ENCODE results near the gene LANCL2.
"Not testable (repeated sequence)": the region's sequence is repeated elsewhere in the genome, so short reads cannot be mapped to it uniquely, and the experiment has no call there.

LANCL2 gene

GRCh38 chr7:55345292-55345691 is 19.8 kb upstream of the LANCL2 start:
- no peak overlapping the region for H3K27ac Mint-ChIP-seq
- no peaks in the 10 kb centered on the region for H3K36me3 Mint-ChIP-seq (ENCODE audit: low read depth)
- H3K27me3 Mint-ChIP-seq, result peaks cover 18% of the 10 kb centered on the region
- H3K4me3 Mint-ChIP-seq, result no peak overlapping the region
- H3K4me1 Mint-ChIP-seq (ENCODE audit: low read depth), result peaks cover 10% of the 10 kb centered on the region
- no peaks in the 10 kb centered on the region for H3K9me3 Mint-ChIP-seq

- Mint-ChIP-seq H3K27me3 (peaks cover 24% of the 10 kb centered on the region), H3K36me3 (ENCODE audit: low read depth) (no peaks in the 10 kb centered on the region), H3K4me3 (no peak overlapping the region), H3K4me1 (ENCODE audit: low read depth) (peaks cover 10% of the 10 kb centered on the region), H3K27ac (no peak overlapping the region), H3K9me3 (no peaks in the 10 kb centered on the region)
Observed at GRCh38 chr7:55348502-55348901, 16.6 kb upstream of the LANCL2 start.

GRCh38 chr7:55349121-55349520 is 16.0 kb upstream of the LANCL2 start:
- no peak overlapping the region for H3K4me3 Mint-ChIP-seq
- H3K36me3 Mint-ChIP-seq (ENCODE audit: low read depth), result no peaks in the 10 kb centered on the region

GRCh38 chr7:55350281-55350680 is 14.9 kb upstream of the LANCL2 start:
- no peak overlapping the region for H3K4me3 Mint-ChIP-seq
- peaks cover 10% of the 10 kb centered on the region for H3K4me1 Mint-ChIP-seq (ENCODE audit: low read depth)
- H3K9me3 Mint-ChIP-seq, result no peaks in the 10 kb centered on the region
- no peak overlapping the region for H3K27ac Mint-ChIP-seq
- H3K36me3 Mint-ChIP-seq (ENCODE audit: low read depth), result no peaks in the 10 kb centered on the region
- H3K27me3 Mint-ChIP-seq, result peaks cover 24% of the 10 kb centered on the region

More at GRCh38 chr7:55349121-55349520, 16.0 kb upstream of the LANCL2 start:
- H3K27me3 Mint-ChIP-seq, result peaks cover 24% of the 10 kb centered on the region
- no peak overlapping the region for H3K27ac Mint-ChIP-seq
- peaks cover 10% of the 10 kb centered on the region for H3K4me1 Mint-ChIP-seq (ENCODE audit: low read depth)
- no peaks in the 10 kb centered on the region for H3K9me3 Mint-ChIP-seq

- Mint-ChIP-seq H3K4me3 (no peak overlapping the region), H3K4me1 (ENCODE audit: low read depth) (peaks cover 10% of the 10 kb centered on the region), H3K27me3 (peaks cover 21% of the 10 kb centered on the region), H3K9me3 (no peaks in the 10 kb centered on the region), H3K27ac (no peak overlapping the region), H3K36me3 (ENCODE audit: low read depth) (no peaks in the 10 kb centered on the region)
Observed at GRCh38 chr7:55351263-55351662, 13.9 kb upstream of the LANCL2 start.

- peaks cover 21% of the 10 kb centered on the region for H3K27me3 Mint-ChIP-seq
- not testable (repeated sequence) for H3K27ac Mint-ChIP-seq; H3K4me1 Mint-ChIP-seq (ENCODE audit: low read depth); H3K4me3 Mint-ChIP-seq; H3K9me3 Mint-ChIP-seq; H3K36me3 Mint-ChIP-seq (ENCODE audit: low read depth)
Observed at GRCh38 chr7:55352947-55353273, 12.2 kb upstream of the LANCL2 start.

GRCh38 chr7:55360486-55360885 is 4.7 kb upstream of the LANCL2 start:
- Mint-ChIP-seq H3K27me3 (no peaks in the 10 kb centered on the region), H3K4me1 (ENCODE audit: low read depth) (peaks cover 8% of the 10 kb centered on the region), H3K4me3 (no peak overlapping the region), H3K36me3 (ENCODE audit: low read depth) (no peaks in the 10 kb centered on the region), H3K27ac (no peak overlapping the region), H3K9me3 (no peaks in the 10 kb centered on the region)

GRCh38 chr7:55361560-55361959 is 3.6 kb upstream of the LANCL2 start:
- no peak overlapping the region for H3K27ac Mint-ChIP-seq
- peaks cover 8% of the 10 kb centered on the region for H3K4me1 Mint-ChIP-seq (ENCODE audit: low read depth)
- H3K36me3 Mint-ChIP-seq (ENCODE audit: low read depth), result peaks cover 2% of the 10 kb centered on the region
- H3K4me3 Mint-ChIP-seq, result no peak overlapping the region
- no peaks in the 10 kb centered on the region for H3K9me3 Mint-ChIP-seq
- no peaks in the 10 kb centered on the region for H3K27me3 Mint-ChIP-seq

- Mint-ChIP-seq H3K9me3 (no peaks in the 10 kb centered on the region), H3K36me3 (ENCODE audit: low read depth) (peaks cover 6% of the 10 kb centered on the region), H3K4me3 (no peak overlapping the region), H3K27ac (no peak overlapping the region), H3K4me1 (ENCODE audit: low read depth) (peaks cover 8% of the 10 kb centered on the region), H3K27me3 (no peaks in the 10 kb centered on the region)
Observed at GRCh38 chr7:55362927-55363326, 2.2 kb upstream of the LANCL2 start.

GRCh38 chr7:55363386-55364170 is 1.6 kb upstream of the LANCL2 start:
- Mint-ChIP-seq H3K27me3 (no peaks in the 10 kb centered on the region), H3K36me3 (ENCODE audit: low read depth) (peaks cover 6% of the 10 kb centered on the region), H3K4me3 (no peak overlapping the region), H3K4me1 (ENCODE audit: low read depth) (peaks cover 8% of the 10 kb centered on the region), H3K27ac (no peak overlapping the region), H3K9me3 (no peaks in the 10 kb centered on the region)

- Mint-ChIP-seq H3K9me3 (no peaks in the 10 kb centered on the region), H3K36me3 (ENCODE audit: low read depth) (peaks cover 6% of the 10 kb centered on the region), H3K4me1 (ENCODE audit: low read depth) (peaks cover 8% of the 10 kb centered on the region), H3K4me3 (peak overlapping the region; percentile 98), H3K27ac (peak overlapping the region; percentile 95), H3K27me3 (no peaks in the 10 kb centered on the region)
Observed at GRCh38 chr7:55365675-55366460, 731 bp downstream of the LANCL2 start.

- Mint-ChIP-seq H3K36me3 (ENCODE audit: low read depth) (peaks cover 6% of the 10 kb centered on the region), H3K27me3 (no peaks in the 10 kb centered on the region), H3K27ac (peak overlapping the region; percentile 95), H3K4me1 (ENCODE audit: low read depth) (peaks cover 8% of the 10 kb centered on the region), H3K4me3 (peak overlapping the region; percentile 98), H3K9me3 (no peaks in the 10 kb centered on the region)
Observed at GRCh38 chr7:55366461-55367070, 1.4 kb downstream of the LANCL2 start.

GRCh38 chr7:55367283-55367840 is 2.2 kb downstream of the LANCL2 start:
- H3K27me3 Mint-ChIP-seq, result no peaks in the 10 kb centered on the region
- H3K4me1 Mint-ChIP-seq (ENCODE audit: low read depth), result peaks cover 8% of the 10 kb centered on the region
- H3K4me3 Mint-ChIP-seq, result peak overlapping the region; percentile 98
- H3K9me3 Mint-ChIP-seq, result no peaks in the 10 kb centered on the region
- peak overlapping the region; percentile 95 for H3K27ac Mint-ChIP-seq
- H3K36me3 Mint-ChIP-seq (ENCODE audit: low read depth), result peaks cover 6% of the 10 kb centered on the region

GRCh38 chr7:55369427-55370400 is 4.6 kb downstream of the LANCL2 start:
- Mint-ChIP-seq H3K4me3 (no peak overlapping the region), H3K27me3 (no peaks in the 10 kb centered on the region), H3K27ac (no peak overlapping the region), H3K4me1 (ENCODE audit: low read depth) (peaks cover 4% of the 10 kb centered on the region), H3K9me3 (no peaks in the 10 kb centered on the region), H3K36me3 (ENCODE audit: low read depth) (peaks cover 6% of the 10 kb centered on the region)
